KG1 (cell line): ENCODE results near the gene NELL1.
"Not testable (repeated sequence)": the region's sequence is repeated elsewhere in the genome, so short reads cannot be mapped to it uniquely, and the experiment has no call there.

Experiments used
- DNase-seq: peaks from one replicate; lab custom pipeline; 2025; lab: John Stamatoyannopoulos, UW

NELL1 gene

DNA sequence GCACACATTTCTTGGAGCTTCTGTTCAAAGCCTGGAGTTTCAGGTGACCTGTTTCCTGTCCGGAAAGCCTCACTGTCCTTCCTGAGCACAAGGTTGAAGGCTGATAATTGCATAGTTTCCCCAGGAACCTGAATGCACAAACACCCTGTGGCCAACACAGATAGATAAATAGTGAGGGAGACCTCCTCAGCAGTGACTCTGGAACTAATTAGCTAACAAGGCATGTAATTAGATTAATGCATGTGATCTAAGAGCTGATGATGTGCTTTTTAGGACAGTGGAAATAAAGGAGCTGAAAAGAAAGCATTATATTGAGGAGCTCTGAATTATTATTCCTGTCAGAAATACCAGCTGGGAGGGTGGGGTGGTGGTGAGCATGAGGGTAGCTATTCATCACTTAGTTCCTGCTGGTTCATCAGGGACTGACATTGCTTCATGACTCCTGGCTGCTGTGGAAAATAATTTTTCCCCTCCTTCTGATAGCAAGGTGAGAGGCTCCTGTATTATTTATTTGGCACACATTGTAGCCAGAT, 101.1 kb downstream of the NELL1 start:
- no peak for DNase-seq

DNA sequence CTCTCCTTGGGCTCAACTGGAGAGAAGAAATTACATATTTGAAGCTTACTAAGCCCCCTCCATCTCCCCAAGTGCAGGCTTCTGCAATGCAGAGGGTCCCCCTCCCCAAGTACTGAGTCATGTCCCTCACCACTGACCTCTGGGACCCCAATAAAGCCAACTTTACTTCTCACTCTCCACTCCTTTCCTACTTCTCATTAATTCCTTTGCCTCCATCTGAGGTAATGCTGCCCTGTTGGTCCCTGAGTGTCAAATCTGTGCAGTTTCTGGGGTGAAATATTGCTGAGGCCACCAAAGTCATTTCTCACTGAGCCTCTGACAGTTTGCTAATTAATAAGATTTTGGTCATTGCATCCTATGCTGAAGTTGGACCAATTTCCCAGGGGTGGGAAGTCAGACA, 101.6 kb downstream of the NELL1 start:
- no peak for DNase-seq

DNA sequence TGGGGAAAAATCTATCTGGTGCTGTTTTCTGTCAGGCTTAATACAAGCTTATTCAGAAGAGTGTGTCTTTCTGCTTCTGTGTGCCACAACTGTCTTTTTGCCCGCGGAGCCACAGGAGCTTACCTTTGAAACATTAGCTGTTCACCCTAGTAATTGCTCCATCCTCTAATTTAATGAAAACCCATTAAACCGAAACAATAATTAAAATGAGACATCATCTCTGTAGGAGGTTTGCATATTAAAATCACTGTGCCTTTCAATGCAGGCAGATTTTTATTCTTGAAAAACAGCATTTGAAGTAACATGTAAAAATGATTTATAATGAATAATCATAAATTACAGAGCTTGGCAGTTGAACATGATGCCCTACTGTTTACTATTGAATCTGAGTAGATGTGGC, 102.3 kb downstream of the NELL1 start:
- no peak for DNase-seq

DNA sequence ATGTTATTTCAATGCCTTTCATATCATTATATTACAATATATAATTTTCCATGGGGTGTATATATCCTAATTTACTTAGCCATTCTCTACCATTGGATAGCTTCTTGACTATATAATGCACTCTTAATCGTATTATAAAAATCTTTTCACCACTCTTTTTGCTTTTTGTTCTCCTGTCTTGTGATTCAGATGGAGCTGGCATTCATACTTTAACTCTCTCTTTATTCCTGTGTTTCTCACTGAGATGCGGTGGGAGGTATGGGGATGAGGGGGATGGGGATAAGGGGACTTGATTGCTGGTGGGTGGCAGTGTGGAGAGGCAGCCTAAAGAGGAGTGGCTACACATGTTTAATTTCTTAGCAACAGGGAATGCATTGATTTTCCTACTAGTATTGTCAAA, 105.9 kb downstream of the NELL1 start:
- DNase-seq, result no peak

DNA sequence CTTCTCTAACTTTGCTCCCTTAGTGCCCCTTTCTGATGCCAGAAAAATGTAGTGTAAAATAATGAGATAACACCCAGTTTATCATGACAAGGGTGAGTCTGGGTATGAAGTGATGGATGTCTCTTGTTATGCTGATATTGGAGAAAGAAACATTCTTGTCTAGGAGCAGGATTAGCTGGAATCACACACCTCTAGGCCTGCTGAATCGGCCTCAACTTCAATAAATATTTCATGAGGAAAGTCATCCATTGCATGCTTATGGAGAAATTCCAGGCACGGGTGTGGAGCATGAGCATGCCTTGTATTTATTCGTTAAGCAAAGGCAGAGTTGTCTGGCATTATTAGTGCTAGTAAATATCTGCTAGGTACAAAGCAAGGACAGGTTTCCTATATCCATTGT, 113.4 kb downstream of the NELL1 start:
- DNase-seq, result no peak

DNA sequence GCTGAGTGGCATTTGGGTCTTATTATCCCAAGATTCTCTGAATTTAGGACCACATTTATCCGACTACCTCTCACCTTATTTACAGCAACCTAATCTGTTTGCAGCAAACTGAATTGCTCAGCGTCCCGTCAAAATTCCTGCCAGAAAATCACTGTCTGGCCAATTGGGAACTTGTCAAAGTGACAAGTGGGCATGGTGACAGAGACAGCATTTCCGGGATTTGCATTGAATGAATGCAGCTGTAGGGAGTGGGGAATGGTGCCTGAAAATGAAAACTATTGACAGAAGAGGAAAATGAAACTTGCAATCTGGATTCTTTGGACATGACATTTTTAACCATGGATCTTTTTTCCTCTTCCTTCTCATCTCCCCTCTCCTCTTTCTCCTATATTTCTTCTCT, 113.8 kb downstream of the NELL1 start:
- no peak for DNase-seq

DNA sequence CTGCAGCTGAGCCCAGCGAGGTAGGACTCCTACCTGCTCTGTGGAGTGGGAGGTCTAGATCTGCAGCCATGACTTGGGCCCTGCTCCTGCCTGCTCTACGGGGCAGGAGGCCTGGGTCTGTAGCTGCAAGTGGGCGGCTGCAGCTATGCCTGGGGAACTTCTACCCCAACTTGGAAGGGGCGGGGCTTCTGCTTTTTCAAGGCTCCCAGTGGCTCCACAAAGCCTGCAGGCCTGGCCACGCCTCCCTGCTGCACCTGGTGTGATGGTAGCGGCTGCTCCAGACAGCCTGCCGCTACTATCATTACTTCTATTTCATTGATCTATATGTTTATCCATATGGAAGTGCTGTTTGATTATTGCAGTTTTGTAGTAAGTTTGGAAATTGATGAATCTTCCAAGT, 121.2 kb downstream of the NELL1 start:
- no peak for DNase-seq

DNA sequence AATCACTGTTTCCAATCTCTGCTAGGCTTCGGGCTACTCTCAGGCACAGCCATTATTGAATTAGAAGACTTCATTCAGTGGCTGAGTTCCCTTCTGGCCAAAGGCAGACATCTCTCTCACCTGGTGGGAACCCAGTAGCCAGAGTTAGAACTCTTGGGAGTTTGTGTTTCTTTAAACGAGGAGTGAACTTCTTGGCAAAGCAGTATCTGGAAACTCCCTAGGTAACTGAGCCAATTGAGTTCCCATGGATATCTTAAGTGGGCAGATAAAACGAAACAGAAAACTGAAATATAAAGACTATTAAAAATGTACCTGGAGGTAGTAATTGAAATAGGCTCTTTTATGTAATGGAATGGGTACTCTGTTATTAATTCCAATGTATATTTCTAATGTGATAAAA, 125.6 kb downstream of the NELL1 start:
- no peak for DNase-seq

DNA sequence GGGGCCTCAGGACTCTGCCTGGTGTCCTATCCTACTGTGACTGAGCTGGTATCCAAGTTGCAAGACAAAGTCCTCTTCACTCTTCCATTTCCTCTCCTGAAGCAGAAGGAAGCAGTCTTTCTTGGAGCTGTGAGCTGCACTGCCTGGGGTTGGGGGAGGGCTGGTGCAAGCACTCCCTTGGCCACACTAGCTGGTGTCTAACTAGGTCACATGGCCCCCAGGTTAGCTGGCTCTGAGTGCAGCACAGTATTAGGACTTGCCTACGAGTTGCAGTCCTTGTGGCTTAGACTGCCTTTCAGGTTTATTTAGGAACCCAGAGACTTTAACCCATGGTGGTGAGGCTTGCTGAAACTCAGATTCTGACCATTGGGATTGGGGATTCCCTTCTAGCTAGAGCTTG, 138.9 kb downstream of the NELL1 start:
- DNase-seq, result no peak

DNA sequence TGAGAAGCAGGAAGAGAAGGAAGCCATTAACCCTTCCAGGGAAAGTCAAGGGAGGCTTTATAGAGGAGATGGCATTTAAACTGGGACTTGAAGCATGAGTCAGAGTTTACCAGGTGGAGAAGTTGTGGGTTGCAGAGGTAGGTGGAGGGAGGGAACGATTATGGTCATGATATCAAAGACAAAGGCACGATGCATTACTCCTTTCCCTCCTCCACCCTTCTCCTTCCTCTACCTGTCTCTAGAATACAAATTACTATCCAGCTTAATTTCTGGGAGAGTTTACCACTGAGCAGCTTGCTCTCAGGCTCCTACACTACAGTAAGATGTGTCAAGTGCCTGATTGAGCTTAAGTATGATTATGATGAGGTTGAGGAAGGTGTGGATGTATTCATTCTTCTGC, 151.7 kb downstream of the NELL1 start:
- no peak for DNase-seq

DNA sequence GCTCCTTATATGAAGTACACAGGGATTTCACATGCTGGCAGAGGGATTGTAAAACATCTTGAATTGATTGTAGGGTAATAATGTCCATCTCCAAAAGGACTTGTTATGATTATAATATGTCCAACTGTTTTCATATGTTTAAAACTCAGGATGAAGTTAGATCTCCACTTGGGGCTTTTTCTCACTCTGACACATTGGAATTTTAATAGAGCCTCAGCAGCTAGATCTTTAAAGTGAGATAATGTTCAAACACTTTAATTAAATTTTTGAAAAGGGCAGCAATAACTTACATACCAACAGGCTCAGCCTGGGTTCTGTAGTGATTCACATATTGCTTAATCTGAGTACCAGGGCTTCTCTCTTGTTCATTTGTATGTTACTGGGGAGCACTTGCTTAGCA, 152.1 kb downstream of the NELL1 start:
- no peak for DNase-seq

DNA sequence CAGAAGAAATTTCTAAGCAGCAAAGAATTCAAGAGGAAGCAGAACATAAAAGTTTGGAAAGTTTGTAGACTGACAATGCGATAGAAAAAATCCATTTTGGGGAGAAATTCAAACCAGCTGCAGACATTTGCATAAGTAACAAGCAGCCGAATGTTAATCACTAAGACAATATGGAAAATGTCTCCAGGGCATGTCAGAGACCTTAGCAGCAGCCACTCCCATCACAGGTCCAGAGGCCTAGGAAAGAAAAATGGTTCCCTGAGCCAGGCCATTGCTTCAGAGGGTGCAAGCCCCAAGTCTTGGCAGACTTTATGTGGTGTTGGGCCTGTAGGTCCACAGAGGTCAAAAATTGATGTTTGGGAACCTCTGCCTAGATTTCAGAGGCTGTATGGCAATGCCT, 155.4 kb downstream of the NELL1 start:
- DNase-seq, result no peak

DNA sequence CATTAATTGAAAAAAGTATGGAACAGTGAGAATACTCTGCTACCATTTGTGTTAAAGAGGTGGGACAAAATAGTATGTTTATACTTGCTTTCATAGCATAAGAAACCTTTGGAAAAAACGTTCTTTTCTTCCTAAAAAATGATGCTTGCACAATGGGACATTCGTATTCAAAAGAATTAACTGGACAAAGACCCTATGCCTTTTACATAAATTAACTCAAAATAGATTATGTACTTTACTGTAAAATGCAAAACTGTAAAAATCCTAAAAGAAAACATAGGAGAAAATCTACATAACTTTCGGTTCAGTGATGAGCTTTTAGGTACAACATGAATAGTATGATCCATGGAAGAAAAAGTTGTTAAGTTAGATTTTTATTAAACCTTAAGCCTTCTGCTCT, 166.2 kb downstream of the NELL1 start:
- no peak for DNase-seq

DNA sequence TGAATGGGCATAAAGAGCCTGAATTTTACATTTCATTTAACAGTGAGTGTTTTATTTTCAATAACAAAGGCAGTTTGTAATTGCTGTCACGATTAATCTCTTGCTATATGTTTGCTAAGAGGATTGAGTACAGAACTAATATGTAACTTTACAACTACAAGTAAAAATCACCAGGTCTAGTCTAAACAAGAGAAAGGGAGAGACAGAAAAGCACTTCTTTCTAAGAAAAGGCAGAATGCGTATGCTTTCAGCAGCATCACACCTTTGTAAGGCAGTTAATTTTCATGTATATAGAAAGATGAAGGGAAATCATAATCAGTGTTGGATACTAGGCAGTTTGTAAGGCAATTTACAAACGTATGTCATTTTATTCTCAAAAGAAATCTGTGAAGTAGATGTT, 169.8 kb downstream of the NELL1 start:
- no peak for DNase-seq

DNA sequence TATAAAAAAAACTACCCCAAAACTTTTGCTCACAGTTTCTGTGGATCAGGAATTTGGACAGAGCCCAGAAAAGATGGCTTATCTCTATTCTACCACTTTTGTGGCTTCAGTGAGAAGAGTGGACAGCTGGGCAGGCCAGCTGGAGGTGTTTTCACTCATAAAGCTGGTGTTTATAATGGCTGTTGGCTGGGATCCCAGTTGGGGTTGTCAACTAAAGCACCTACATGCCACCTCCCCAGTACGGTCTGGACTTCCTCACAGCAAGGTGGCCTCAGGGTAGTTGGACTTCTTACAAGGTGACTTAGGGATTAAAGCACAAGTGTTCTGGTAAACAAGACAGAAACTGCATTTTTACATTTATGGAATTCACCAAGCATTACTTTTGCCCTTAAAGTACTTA, 171.0 kb downstream of the NELL1 start:
- DNase-seq, result no peak

DNA sequence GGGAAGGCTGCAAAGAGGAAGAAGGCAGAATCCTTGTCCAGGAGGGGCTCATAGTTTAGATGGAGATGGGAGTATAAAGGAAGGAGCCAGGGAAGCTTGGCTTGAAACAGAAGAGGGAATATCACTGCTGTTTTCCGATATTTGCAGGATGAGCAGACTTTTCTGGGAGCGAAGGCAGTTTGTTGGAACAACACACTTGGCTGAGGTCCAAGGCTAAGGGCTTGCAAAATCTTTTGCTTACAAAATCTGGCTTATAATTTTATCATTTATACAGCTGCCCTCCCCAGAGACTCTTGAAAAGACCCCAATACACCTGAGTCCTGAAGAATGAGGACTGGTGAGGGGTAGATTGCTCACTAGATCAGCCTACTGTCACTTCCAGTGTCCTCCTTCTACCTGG, 174.8 kb downstream of the NELL1 start:
- no peak for DNase-seq

DNA sequence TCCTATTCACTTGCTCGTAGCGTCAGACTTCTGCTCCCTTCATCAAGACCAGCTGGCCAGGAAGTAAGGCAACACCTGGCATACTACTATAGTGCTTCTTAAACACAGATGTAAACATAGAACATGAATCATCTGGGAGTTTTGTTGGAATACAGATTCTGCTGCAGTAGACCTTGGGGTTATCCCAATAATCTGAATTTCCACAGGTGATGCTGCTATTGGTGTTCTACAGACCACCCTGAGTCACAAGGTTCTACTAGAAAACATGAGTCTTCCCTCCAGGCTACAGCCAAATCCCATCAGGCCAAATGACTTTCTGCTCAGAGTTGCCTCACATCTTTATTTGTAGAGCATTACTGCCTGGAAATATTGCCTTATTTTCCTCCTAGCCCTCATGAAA, 175.2 kb downstream of the NELL1 start:
- DNase-seq, result no peak

DNA sequence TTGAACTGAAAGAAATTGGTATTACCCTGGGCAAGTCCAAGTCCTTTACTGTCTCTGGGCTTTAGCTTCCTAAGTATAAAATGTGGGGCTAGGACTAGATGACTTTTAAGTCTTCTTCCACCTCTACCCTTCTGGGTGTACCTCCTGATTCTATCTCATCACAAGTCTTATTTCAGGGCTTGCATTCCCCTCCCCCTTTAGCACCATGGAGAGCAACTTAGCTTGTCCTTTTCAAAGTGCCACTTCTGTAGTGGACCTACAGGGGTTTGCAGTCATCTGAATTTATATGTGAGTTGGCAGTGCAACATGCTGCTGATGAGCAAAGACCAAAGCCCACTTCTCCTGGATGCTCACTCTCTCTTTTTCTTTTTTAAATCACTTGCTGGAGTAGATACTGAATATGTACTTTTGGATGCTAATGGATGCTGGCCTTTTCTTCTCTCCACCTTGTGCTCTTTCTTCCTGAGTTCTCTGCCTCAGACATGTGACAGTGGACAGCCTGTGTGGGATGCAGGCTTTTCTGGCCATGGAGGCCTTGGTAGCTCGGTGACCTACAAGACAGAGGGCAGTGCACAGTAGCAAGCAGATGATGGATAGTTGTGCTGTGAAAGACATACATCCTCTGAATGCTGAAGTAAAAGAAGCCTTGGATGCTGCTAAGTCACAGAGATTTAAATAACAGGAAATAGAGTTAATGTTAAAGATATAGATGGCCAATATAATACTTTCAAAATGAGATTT, 185.0 kb downstream of the NELL1 start:
- no peak for DNase-seq

DNA sequence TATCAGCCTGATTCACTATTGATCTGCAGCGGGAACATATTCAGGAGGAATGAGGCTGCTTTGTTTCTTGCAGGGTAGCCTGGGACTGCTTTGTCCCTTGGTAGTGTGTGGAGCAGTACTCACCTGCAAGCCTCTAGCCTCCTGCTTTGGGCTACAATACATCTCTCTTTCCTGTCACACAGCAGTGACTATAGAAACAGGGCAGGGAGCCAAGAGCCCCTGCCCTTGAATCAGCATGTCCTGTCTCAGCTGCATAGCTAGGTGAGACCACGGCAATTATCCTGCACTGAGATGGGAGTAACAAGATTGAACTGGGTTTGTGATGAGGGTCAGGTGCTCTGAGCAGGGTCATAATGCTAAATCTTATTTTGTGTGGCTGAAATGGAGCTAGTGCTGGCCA, 191.9 kb downstream of the NELL1 start:
- no peak for DNase-seq

DNA sequence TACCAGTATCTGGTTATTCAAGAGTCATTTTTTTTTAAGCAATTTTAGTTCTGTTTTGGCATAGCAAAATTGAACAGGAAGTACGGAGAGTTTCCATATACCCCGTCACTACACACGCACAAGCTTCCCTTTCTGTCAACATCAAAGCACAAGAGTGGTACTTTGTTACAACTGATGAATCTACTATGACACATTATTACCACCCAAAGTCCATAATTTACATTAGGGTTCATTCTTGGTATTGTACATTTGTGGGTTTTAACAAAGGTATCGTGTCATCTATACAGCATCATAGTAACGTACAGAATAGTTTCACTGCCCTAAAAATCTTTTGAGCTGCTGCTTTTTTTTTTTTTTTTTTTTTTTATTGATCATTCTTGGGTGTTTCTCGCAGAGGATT, 192.9 kb downstream of the NELL1 start:
- DNase-seq, result not testable (repeated sequence)

DNA sequence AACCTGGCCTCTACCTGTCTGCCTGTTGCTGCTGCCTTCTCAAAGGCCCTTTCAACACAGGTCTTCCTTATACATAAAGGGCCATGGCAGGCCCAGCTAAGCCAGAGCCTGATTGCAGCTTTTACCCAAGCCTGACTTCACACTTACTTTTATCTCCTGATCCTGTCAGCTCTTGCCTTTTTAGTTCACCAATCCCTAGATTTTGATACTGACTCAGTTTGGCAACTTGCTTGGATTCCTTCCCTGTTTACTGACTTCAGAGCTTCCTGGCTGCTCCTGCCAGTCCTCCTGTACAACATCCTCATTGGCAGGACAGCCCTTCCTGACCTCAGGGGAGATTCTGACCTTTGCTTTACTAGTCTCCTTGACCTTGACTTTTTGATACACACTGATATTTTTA, 195.2 kb downstream of the NELL1 start:
- no peak for DNase-seq

DNA sequence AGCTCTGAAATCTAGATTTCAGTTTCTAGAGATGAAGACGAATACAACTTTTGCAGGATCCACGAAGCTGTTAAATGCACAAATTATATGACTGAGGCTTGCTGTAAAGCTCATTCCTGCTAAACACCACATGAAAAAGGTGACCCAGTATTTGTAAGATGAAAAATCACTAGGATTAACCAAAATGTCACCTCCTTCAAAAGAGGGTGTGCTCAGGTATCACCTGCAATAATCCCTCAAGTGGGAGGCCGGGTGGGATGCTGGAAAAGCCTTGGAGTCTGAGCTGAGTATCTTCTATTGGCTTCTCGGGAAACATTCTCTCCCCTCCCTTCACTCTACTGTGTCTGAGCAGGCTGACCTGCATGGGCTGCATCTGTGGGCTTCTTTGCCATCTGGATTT, 195.8 kb downstream of the NELL1 start:
- DNase-seq, result no peak

DNA sequence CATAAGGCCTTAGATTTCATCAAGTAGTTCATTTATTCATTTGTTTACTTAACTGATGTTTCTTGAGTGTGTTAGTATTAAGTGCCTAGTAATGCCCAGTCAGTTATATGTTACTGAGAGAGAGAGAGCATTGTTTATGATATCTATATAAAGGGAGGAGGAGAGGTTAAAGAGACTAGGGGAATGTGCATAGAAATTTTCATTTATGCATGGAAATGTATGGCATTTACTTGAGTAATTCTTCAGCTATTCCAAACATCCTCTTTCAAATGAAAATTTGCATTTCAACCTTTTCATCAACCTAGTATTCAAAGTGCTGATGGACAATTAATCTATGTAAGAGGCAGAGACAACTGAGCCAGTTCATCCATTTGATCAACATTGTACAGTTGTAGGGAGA, 199.7 kb downstream of the NELL1 start:
- DNase-seq, result no peak

DNA sequence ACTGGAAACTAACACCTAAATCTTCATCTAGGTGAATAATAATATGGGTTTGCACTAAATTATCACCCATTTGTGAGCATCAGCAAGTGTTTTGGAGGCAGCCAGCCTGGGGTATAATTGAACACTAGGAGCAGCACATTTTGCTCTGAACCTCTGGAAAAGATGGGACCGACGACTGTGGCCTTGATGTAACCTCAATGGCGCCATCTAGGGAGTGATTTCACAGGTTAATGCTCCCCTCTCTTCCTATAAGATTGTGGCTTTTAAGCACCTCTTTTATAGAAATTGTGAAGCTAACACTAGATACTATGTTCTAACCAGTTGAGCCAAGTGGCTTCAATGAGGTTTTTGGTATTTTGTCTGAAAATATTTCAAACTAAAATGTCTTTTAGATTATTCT, 203.7 kb downstream of the NELL1 start:
- DNase-seq, result no peak
